GM12892 (cell line): ENCODE results near the gene LHX4.

ENCODE experiments used
- POLR2A ChIP-seq: IDR thresholded peaks from 2 replicates; pipeline ENCODE4 v1.6.1; 2011; ENCODE audit warnings: low read depth, low read length, control low read depth
- POLR2AphosphoS5 ChIP-seq: IDR thresholded peaks from 2 replicates; pipeline ENCODE4 v1.6.1; 2011; ENCODE audit warnings: low read depth, low read length, control low read depth
- TAF1 ChIP-seq: IDR thresholded peaks from 2 replicates; pipeline ENCODE4 v1.6.1; 2011; ENCODE audit warnings: low read depth, mild to moderate bottlenecking, control low read depth, low read length, borderline replicate concordance

GRCh38 chr1:180224902-180225301, 5.2 kb upstream of the LHX4 start:
- TF ChIP-seq POLR2A (no peak), TAF1 (no peak), POLR2AphosphoS5 (no peak)
